AML-193 (cell line): Measurements from ENCODE around the gene BNIP2.

Experiments used
- DNase-seq, 2 experiments: peaks; one replicate each; lab custom pipeline; 2025; lab: John Stamatoyannopoulos, UW

Gene BNIP2

DNA sequence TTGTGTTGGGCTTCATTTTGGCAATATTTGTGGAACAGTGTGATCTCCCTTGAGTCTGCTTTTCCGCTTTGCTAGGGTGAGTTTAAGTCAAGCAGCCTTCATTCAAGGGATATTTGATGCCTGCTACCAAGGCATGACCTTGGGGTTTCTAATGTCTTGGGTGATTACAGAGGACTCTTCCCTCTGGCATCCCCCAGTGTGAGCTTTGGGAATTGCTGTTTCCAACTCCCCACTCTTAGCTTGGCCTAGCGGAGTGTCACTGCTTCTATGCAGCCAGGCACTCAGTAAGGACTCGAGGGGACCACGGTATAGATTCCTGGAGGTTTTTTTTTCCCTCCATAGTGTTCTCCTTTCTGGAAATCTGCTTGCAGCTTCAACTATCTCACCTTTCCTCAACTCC is 56.4 kb downstream of the BNIP2 start:
- DNase-seq: no peak

DNA sequence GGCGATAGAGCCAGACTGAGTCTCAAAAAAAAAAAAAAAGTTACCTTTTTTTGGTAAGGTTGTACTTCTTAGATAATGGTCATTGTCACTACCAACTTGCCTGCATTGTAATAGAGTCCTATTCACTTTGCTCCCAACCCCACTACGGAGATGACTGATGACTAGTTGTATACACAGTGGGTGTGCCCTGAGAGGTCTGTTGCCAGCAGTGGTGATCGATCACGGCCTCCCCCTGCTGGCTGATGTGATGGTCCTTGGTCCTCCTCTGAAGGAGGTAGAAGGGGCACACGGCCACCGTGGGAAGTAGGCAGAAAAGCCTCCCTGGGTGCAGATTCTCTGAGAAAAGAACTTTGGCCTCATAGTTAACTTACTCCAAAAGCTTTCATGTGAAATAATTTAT is 66.8 kb downstream of the BNIP2 start:
- peak in 1 of 2 experiments; percentile 14 for DNase-seq

DNA sequence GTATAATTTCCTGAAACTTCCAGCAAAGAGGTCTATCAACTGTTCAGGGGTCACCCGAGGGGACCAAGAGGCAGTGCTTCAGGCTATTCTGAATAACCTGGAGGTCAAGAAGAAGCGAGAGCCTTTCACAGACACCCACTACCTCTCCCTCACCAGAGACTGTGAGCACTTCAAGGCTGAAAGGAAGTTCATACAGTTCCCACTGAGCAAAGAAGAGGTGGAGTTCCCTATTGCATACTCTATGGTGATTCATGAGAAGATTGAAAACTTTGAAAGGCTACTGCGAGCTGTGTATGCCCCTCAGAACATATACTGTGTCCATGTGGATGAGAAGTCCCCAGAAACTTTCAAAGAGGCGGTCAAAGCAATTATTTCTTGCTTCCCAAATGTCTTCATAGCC is 70.7 kb downstream of the BNIP2 start:
- DNase-seq: no peak

DNA sequence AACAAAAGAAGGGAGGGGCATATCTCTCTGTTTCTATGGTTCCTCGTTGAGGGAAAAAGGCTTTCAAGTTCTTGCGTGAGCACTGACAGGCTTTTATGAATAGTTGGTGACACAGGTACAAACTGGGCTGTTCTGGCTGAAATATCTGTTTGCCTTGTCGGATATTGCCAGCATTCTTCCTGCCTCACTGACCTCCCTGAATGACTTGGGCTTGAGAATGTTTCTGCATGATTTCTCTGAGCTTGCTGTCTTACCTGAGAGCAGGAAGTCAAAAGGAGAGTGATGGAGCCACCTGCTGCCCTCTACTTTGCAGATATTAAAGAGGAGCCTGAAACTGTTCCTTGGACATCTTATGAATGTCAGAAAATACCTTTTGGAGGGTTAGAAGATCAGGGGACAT is 72.7 kb downstream of the BNIP2 start:
- no peak for DNase-seq

DNA sequence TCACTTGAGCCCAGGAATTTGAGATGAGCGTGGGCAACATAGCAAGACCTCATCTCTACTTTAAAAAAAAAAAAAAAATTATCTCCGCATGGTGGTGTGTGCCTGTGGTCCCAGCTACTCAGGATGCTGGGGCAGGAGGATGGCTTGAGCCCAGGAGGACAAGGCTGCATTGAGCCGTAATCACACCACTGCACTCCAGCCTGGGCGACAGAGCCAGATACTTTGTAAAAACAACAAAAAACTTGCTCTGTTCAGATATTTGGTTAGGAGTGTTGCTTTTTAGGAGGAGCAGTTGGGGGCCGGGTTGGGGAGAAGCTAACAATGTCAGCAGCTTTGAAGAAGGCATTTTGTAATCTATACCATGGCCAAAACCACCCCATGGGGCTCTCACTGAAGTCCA is 73.5 kb downstream of the BNIP2 start:
- DNase-seq: no peak

DNA sequence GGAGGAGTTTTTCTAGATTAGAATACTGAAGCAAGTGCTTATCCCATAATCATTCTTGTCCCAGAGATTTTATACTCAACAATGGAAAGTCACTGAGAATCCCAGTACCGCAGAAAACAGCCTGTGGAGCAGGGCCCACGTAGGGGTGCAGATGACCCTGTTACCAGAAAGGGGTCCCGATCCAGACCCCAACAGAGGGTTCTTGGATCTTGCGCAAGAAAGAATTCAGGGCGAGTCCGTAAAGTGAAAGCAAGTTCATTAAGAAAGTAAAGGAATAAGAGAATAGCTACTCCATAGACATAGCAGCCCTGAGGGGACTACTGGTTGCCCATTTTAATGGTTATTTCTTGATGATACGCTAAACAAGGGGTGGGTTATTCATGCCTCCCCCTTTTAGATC is 75.0 kb downstream of the BNIP2 start:
- no peak for DNase-seq

DNA sequence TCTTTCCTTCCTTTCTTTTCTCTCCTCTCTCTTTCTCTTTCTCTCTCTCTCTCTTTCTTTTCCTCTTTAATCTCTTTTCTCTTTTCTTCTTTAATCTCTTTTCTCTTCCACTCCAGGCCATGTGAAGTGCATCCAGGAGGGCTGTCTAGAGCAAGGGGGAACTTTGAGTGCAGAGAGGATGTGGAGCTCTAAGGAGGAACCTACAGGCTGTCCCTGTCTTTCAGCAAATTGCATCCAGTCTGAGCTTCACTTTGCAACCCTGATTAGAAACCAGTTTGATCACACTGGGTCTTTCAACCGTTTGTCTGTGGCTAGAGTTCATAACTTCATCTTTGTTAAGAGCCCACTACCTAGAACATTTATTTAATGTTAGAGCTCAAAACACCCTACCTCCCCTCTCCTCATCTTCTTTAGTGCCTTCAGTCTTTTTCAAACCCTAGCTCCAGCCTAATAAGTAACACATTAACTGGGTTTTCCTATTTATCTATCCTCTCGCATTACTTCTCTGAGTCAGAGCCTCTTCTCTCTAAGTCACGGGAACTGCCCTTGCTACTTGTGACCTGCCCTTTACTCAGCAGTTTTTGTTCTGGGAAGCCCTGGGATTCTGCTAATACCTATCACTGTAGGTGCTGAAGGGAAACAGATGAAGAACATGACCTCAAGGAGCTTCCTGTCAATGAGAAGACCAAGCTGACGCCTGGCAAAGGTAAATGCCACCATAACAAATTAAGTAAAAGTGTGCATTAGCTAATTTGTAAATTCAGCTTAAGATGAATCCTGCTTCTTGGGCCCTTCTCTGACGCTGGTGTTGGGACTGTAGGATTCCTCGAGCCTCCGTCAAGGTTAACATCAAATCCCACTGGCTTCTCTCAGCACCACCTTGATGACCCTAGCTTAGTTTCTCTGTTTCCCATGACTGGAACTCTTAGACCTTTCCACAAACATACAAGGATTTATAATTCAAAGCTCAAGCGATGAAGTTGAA is 77.6 kb downstream of the BNIP2 start, which contains the start of gene GCNT3:
Gene GCNT3 (plus strand): TSS at position 508 of the 985 bp plus-strand sequence. CDS start 6,456 bp downstream, outside the sequence.
- DNase-seq: no peak

DNA sequence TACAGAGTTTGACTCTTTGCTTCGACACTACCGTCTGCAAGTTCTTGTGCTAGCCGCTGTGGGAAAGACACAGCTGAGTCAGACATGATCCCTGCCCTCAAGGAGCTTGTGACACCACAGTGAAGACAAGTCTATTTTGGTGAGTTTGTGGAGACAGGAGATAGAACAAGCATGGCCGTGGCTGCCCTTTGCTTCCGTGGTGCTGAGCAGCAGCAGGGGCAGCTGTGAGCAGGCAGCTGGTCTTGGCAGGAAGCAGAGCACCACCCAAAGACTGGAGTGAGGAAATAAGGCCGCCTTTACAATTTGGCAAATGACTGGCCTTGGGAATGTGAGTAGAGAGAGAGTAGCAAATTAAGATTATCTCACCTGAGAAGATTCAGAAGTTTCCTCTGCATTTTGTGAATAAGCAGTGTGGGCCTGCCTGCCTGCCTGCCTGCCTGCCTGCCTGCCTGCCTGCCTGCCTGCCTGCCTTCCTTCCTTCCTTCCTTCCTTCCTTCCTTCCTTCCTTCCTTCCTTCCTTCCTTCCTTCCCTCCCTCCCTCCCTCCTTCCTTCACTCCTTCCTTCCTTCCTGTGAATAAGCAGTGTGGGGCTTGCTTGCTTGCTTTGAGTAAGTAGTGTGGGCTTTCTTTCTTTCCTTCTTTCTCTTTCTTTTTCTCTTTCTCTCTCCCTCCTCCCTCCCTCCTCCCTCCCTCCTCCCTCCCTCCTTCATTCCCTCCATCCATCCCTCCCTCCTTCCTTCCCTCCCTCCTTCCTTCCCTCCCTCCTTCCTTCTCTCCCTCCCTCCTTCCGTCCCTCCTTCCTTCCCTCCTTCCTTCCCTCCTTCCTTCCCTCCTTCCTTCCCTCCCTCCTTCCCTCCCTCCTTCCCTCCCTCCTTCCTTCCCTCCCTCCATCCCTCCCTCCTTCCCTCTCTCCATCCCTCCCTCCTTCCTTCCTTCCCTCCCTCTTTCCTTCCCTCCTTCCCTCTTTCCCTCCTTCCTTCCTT is 79.1 kb downstream of the BNIP2 start:
- no peak for DNase-seq
